H9 (cell line): Measurements from ENCODE around the gene CAMK2B. TPM values are rescaled to one million over a fixed set of nuclear protein-coding genes. Genes with fewer than 3 reads are reported as not detected.
A peak's percentile ranks its signal among the peaks of the same experiment; 100 is the strongest.

Experiments
- DNase-seq: peaks from one replicate; pipeline ENCODE4 v3.0.0-alpha.2; 2017
- H2AFZ ChIP-seq: one replicate; pipeline ENCODE4 v1.6.1; 2013; ENCODE audit warnings: mild to moderate bottlenecking, low read length, control low read depth, moderate library complexity
- H2AK5ac ChIP-seq: 2 replicates; pipeline ENCODE4 v1.6.1; 2013; ENCODE audit warnings: low read length, control low read depth, mixed read lengths; ENCODE audit not compliant: insufficient read length
- H2BK120ac ChIP-seq: one replicate; pipeline ENCODE4 v1.6.1; 2013; ENCODE audit warnings: low read depth, mild to moderate bottlenecking, low read length, control low read depth, inconsistent platforms; ENCODE audit not compliant: poor library complexity, severe bottlenecking
- H2BK12ac ChIP-seq: 2 replicates; pipeline ENCODE4 v1.6.1; 2013; ENCODE audit warnings: low read length, control low read depth, mixed read lengths, low read depth; ENCODE audit not compliant: insufficient read length
- H2BK15ac ChIP-seq: 2 replicates; pipeline ENCODE4 v1.6.1; 2013; ENCODE audit warnings: low read depth, low read length, control low read depth
- H2BK20ac ChIP-seq: one replicate; pipeline ENCODE4 v1.6.1; 2013; ENCODE audit warnings: low read depth, mild to moderate bottlenecking, low read length, control low read depth, inconsistent platforms; ENCODE audit not compliant: poor library complexity, severe bottlenecking
- H2BK5ac ChIP-seq: 2 replicates; pipeline ENCODE4 v1.6.1; 2013; ENCODE audit warnings: low read length, control low read depth, mixed read lengths; ENCODE audit not compliant: insufficient read length
- H3K14ac ChIP-seq: 2 replicates; pipeline ENCODE4 v1.6.1; 2013; ENCODE audit warnings: low read length, control low read depth; ENCODE audit not compliant: insufficient read depth
- H3K18ac ChIP-seq: 2 replicates; pipeline ENCODE4 v1.6.1; 2013; ENCODE audit warnings: low read depth, mild to moderate bottlenecking, mixed read lengths, low read length, control low read depth; ENCODE audit not compliant: insufficient read length
- H3K23ac ChIP-seq: 2 replicates; pipeline ENCODE4 v1.6.1; 2013; ENCODE audit warnings: low read length, control low read depth, mixed read lengths, low read depth; ENCODE audit not compliant: insufficient read length
- H3K23me2 ChIP-seq: 2 replicates; pipeline ENCODE4 v1.6.1; 2013; ENCODE audit warnings: low read depth, mild to moderate bottlenecking, mixed read lengths, low read length, control low read depth; ENCODE audit not compliant: insufficient read length, poor library complexity, severe bottlenecking
- H3K27ac ChIP-seq: 2 replicates; pipeline ENCODE4 v1.5.1; 2013; ENCODE audit warnings: low read length, control low read depth, mixed read lengths, low read depth; ENCODE audit not compliant: insufficient read length
- H3K27me3 ChIP-seq: 2 replicates; pipeline ENCODE4 v1.6.1; 2013; ENCODE audit warnings: low read length, control low read depth, inconsistent platforms; ENCODE audit not compliant: insufficient read depth
- H3K4ac ChIP-seq: 2 replicates; pipeline ENCODE4 v1.6.1; 2013; ENCODE audit warnings: low read depth, mild to moderate bottlenecking, control low read depth, inconsistent platforms, low read length, moderate library complexity
- H3K4me1 ChIP-seq: 2 replicates; pipeline ENCODE4 v1.6.1; 2013; ENCODE audit warnings: low read length, control low read depth, inconsistent platforms; ENCODE audit not compliant: insufficient read depth
- H3K4me2 ChIP-seq: 2 replicates; pipeline ENCODE4 v1.6.1; 2013; ENCODE audit warnings: low read length, control low read depth, mixed read lengths; ENCODE audit not compliant: insufficient read length, insufficient read depth
- H3K56ac ChIP-seq: 2 replicates; pipeline ENCODE4 v1.6.1; 2013; ENCODE audit warnings: low read depth, mild to moderate bottlenecking, mixed read lengths, low read length, control low read depth; ENCODE audit not compliant: insufficient read length
- H3K79me1 ChIP-seq: 2 replicates; pipeline ENCODE4 v1.6.1; 2013; ENCODE audit warnings: low read depth, mild to moderate bottlenecking, moderate library complexity, low read length, control low read depth, inconsistent platforms; ENCODE audit not compliant: insufficient read depth, poor library complexity, severe bottlenecking
- H3K79me2 ChIP-seq: 2 replicates; pipeline ENCODE4 v1.6.1; 2013; ENCODE audit warnings: low read length, control low read depth, inconsistent platforms; ENCODE audit not compliant: insufficient read depth
- H3K9ac ChIP-seq: 2 replicates; pipeline ENCODE4 v1.6.1; 2013; ENCODE audit warnings: low read length, control low read depth, mixed read lengths; ENCODE audit not compliant: insufficient read length; ENCODE audit errors: extremely low read depth
- H3K9me3 ChIP-seq: one replicate; pipeline ENCODE4 v1.6.1; 2013; ENCODE audit warnings: low read depth, low read length, inconsistent platforms; ENCODE audit not compliant: control insufficient read depth
- H3T11ph ChIP-seq: one replicate; pipeline ENCODE4 v1.6.1; 2013; ENCODE audit warnings: mild to moderate bottlenecking, low read length, control low read depth, inconsistent platforms
- H4K20me1 ChIP-seq: one replicate; pipeline ENCODE4 v1.6.1; 2013; ENCODE audit not compliant: control insufficient read depth, insufficient read length, insufficient read depth
- H4K5ac ChIP-seq: 2 replicates; pipeline ENCODE4 v1.6.1; 2013; ENCODE audit warnings: low read depth, mild to moderate bottlenecking, mixed read lengths, low read length, control low read depth; ENCODE audit not compliant: insufficient read length
- H4K8ac ChIP-seq: replicated peaks from 2 replicates; pipeline ENCODE4 v1.6.1; 2013; ENCODE audit warnings: low read length, control low read depth, mixed read lengths, low read depth; ENCODE audit not compliant: insufficient read length
- H4K91ac ChIP-seq: 2 replicates; pipeline ENCODE4 v1.6.1; 2013; ENCODE audit warnings: low read depth, mild to moderate bottlenecking, moderate library complexity, mixed read lengths, low read length, control low read depth; ENCODE audit not compliant: insufficient read length
- H3K27ac Mint-ChIP-seq, 3 experiments: 2 replicates in 2 of 3; 3 replicates in 1 of 3; pipeline ENCODE4 v1.8.0; 2020 to 2021; ENCODE audit warnings: mixed read lengths in 3 of 3, mild to moderate bottlenecking in 1 of 3, moderate library complexity in 1 of 3
- H3K27me3 Mint-ChIP-seq: 2 replicates; pipeline ENCODE4 v1.8.0; 2021; ENCODE audit warnings: low read depth, mild to moderate bottlenecking, moderate library complexity, mixed read lengths
- H3K36me3 Mint-ChIP-seq, 3 experiments: 2 replicates in 2 of 3; 3 replicates in 1 of 3; pipeline ENCODE4 v1.8.0; 2020 to 2021; ENCODE audit warnings: low read depth in 3 of 3, mixed read lengths in 3 of 3; ENCODE audit not compliant: insufficient read depth in 1 of 3
- H3K4me1 Mint-ChIP-seq, 2 experiments: 2 replicates each; pipeline ENCODE4 v1.8.0; 2020; ENCODE audit warnings: mixed read lengths in 2 of 2
- H3K4me3 Mint-ChIP-seq, 2 experiments: 2 replicates in 1 of 2; 3 replicates in 1 of 2; pipeline ENCODE4 v1.8.0; 2020 to 2021; ENCODE audit warnings: mild to moderate bottlenecking in 2 of 2, mixed read lengths in 2 of 2, moderate library complexity in 1 of 2
- H3K9me3 Mint-ChIP-seq, 2 experiments: 2 replicates in 1 of 2; 3 replicates in 1 of 2; pipeline ENCODE4 v1.8.0; 2020; ENCODE audit warnings: mild to moderate bottlenecking in 2 of 2, mixed read lengths in 2 of 2, moderate library complexity in 1 of 2
- WGBS: extraction: QIAGEN DNeasy Blood & Tissue Kit; methylation state at CpG from one replicate; pipeline ENCODE4 v1.1.7; 2013; ENCODE audit warnings: missing lambda C conversion rate, low lambda C conversion rate, mixed read lengths; ENCODE audit not compliant: insufficient read length; ENCODE audit errors: extremely low coverage; 5-methylcytosine and 5-hydroxymethylcytosine counted together
- total RNA-seq: library from RNA; stranded (reverse); gene quantifications from 2 replicates; pipeline ENCODE4 v1.2.1, GENCODE V29; 2021
- TF ChIP-seq, protein P1 (sequence below): fragments of 200-600 bp; sonication (generic); conservative IDR thresholded peaks from 3 replicates; pipeline ENCODE4 v1.8.0; 2021; ENCODE audit warnings: antibody characterized with exemption, mild to moderate bottlenecking

The CAMK2B gene
- total RNA-seq, 1 experiment from 2014 or later: 0.17 TPM

DNA sequence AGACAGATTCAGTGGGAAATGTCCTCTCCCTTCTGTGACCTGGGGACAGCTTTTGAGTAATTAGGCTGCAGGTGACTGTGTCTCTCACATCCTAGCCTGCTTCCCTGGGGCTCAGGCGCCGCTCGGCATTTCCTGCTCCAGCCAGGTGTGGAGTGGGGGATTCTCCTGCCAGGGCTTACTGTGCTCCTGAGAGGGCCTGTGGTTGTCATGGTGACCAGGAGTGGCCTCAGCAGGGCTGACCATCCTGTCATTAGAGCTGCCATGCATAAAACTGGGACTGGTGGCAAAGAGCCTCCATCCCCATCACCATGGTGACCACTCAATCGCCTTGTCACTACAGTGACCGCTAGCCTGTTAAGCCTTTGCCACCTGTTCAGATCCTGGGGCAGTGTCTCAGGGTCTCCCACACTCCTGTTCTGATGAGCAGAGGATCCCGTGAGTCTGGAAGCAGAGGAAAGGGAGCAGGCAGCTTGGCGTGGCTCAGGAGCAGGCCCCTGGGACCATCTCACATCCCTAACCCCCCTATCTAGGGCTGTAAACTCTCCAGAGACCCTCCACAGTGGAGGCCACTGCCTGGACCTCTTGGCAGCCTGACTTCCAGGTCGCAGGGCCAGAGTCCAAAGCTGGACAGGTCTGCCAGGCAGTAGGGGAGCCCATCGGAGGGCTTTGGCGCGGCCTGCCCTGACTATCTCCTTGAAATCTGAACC, 136.0 kb downstream of the CAMK2B start, which contains the start of gene GCK:
Gene GCK (minus strand): TSS at position 154 of the 707 bp plus-strand sequence. CDS start 486 bp downstream, outside the sequence.
- Mint-ChIP-seq H3K4me3 (no peak within 1 kb of the TSS), H3K27me3 (peaks cover 11% of the 10 kb centered on the region), H3K9me3 (peaks cover 0 to 2% of the 10 kb centered on the region in 2 experiments; a peak in 2 of 5 replicates), H3K27ac (peak within 1 kb of the TSS in 1 of 3 experiments; percentile 45; a peak in 1 of 7 replicates), H3K36me3 (no peaks in the 10 kb centered on the region), H3K4me1 (peaks cover 14 to 19% of the 10 kb centered on the region in 2 experiments)
- Histone ChIP-seq H4K5ac (no peak within 1 kb of the TSS), H3K14ac (no peak within 1 kb of the TSS), H4K20me1 (no peaks in the 10 kb centered on the region), H4K91ac (no peak within 1 kb of the TSS), H2AFZ (no peak within 1 kb of the TSS), H3K23me2 (no peaks in the 10 kb centered on the region), H3K9ac (no peak within 1 kb of the TSS), H3K27me3 (0 out of 2 replicates have a peak, but pooled peaks cover 2% of the 10 kb centered on the region), H3K56ac (no peak within 1 kb of the TSS), H3K79me2 (no peaks in the 10 kb centered on the region), H3K27ac (no peak within 1 kb of the TSS), H3K4me2 (no peak within 1 kb of the TSS), H3T11ph (no peak within 1 kb of the TSS), H3K9me3 (no peaks in the 10 kb centered on the region), H2AK5ac (no peak within 1 kb of the TSS), H2BK120ac (no peak within 1 kb of the TSS), H3K18ac (no peak within 1 kb of the TSS), H3K4me1 (no peaks in the 10 kb centered on the region), H3K23ac (no peak within 1 kb of the TSS), H2BK5ac (no peak within 1 kb of the TSS), H4K8ac (no peak within 1 kb of the TSS), H3K4ac (no peak within 1 kb of the TSS), H2BK20ac (no peak within 1 kb of the TSS), H3K79me1 (no peaks in the 10 kb centered on the region), H2BK12ac (no peak within 1 kb of the TSS), H2BK15ac (no peak within 1 kb of the TSS)
- TF ChIP-seq, protein P1, sequence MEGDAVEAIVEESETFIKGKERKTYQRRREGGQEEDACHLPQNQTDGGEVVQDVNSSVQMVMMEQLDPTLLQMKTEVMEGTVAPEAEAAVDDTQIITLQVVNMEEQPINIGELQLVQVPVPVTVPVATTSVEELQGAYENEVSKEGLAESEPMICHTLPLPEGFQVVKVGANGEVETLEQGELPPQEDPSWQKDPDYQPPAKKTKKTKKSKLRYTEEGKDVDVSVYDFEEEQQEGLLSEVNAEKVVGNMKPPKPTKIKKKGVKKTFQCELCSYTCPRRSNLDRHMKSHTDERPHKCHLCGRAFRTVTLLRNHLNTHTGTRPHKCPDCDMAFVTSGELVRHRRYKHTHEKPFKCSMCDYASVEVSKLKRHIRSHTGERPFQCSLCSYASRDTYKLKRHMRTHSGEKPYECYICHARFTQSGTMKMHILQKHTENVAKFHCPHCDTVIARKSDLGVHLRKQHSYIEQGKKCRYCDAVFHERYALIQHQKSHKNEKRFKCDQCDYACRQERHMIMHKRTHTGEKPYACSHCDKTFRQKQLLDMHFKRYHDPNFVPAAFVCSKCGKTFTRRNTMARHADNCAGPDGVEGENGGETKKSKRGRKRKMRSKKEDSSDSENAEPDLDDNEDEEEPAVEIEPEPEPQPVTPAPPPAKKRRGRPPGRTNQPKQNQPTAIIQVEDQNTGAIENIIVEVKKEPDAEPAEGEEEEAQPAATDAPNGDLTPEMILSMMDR: no peak
- no peak for DNase-seq
- WGBS: no CpG with 5 or more reads among the region's 11 CpGs
